Mesodermal cell (in vitro differentiated cells): ENCODE data around the gene CLDN16.

ENCODE experiments used
- H3K27ac ChIP-seq: 2 replicates; pipeline ENCODE4 v1.7.0; 2013; ENCODE audit warnings: mild to moderate bottlenecking, low read depth, low read length, moderate library complexity; ENCODE audit not compliant: severe bottlenecking
- H3K36me3 ChIP-seq: 2 replicates; pipeline ENCODE4 v1.7.1; 2013; ENCODE audit warnings: mild to moderate bottlenecking, low read length, moderate library complexity; ENCODE audit not compliant: control insufficient read depth, insufficient read depth
- H3K4me1 ChIP-seq: one replicate; pipeline ENCODE4 v1.7.1; 2013; ENCODE audit warnings: mild to moderate bottlenecking, low read length; ENCODE audit not compliant: insufficient read depth, control insufficient read depth, poor library complexity, severe bottlenecking
- H3K4me3 ChIP-seq: 2 replicates; pipeline ENCODE4 v1.7.0; 2013; ENCODE audit warnings: low read length, control low read depth, mild to moderate bottlenecking; ENCODE audit not compliant: insufficient read depth, poor library complexity, severe bottlenecking; ENCODE audit errors: extremely low read depth
- H3K9me3 ChIP-seq: 2 replicates; pipeline ENCODE4 v1.7.1; 2013; ENCODE audit warnings: mild to moderate bottlenecking, low read length, moderate library complexity; ENCODE audit not compliant: control insufficient read depth
- WGBS, 2 experiments: methylation state at CpG; one replicate each; pipeline ENCODE4 v1.1.5; 2013; ENCODE audit warnings: missing lambda C conversion rate in 2 of 2; ENCODE audit not compliant: insufficient coverage in 2 of 2; 5-methylcytosine and 5-hydroxymethylcytosine counted together

Gene CLDN16

GRCh38 chr3:190359813-190360212, 28.1 kb upstream of the CLDN16 start:
- no peak overlapping the region for H3K27ac ChIP-seq
- no peak overlapping the region for H3K4me3 ChIP-seq
- H3K9me3 ChIP-seq, result no peaks in the 10 kb centered on the region
- no peaks in the 10 kb centered on the region for H3K36me3 ChIP-seq
- no peaks in the 10 kb centered on the region for H3K4me1 ChIP-seq
- whole genome bisulfite sequencing, 2 experiments, result 93 to 97% methylated on average over 2 of the region's 2 CpGs

GRCh38 chr3:190360228-190360627, 27.7 kb upstream of the CLDN16 start:
- no peaks in the 10 kb centered on the region for H3K4me1 ChIP-seq
- no peak overlapping the region for H3K4me3 ChIP-seq
- no peak overlapping the region for H3K27ac ChIP-seq
- 100% methylated on average over 1 to 2 of the region's 2 CpGs for WGBS, 2 experiments
- no peaks in the 10 kb centered on the region for H3K9me3 ChIP-seq
- no peaks in the 10 kb centered on the region for H3K36me3 ChIP-seq

GRCh38 chr3:190361791-190362190, 26.2 kb upstream of the CLDN16 start:
- H3K27ac ChIP-seq, result no peak overlapping the region
- WGBS, 2 experiments, result 80% methylated on average over 1 of the region's 1 CpG; no CpG with 5 or more reads in 1 of the 2 experiments
- H3K36me3 ChIP-seq, result no peaks in the 10 kb centered on the region
- H3K9me3 ChIP-seq, result no peaks in the 10 kb centered on the region
- no peaks in the 10 kb centered on the region for H3K4me1 ChIP-seq
- no peak overlapping the region for H3K4me3 ChIP-seq

GRCh38 chr3:190362258-190362657, 25.7 kb upstream of the CLDN16 start:
- 35 to 37% methylated on average over 5 to 6 of the region's 9 CpGs for WGBS, 2 experiments

GRCh38 chr3:190366133-190366532, 21.8 kb upstream of the CLDN16 start:
- no peaks in the 10 kb centered on the region for H3K36me3 ChIP-seq
- no peaks in the 10 kb centered on the region for H3K9me3 ChIP-seq
- no peaks in the 10 kb centered on the region for H3K4me1 ChIP-seq
- H3K27ac ChIP-seq, result no peak overlapping the region
- no peak overlapping the region for H3K4me3 ChIP-seq
- no CpG with 5 or more reads among the region's 2 CpGs for WGBS, 2 experiments

More at GRCh38 chr3:190362258-190362657, 25.7 kb upstream of the CLDN16 start:
- no peaks in the 10 kb centered on the region for H3K9me3 ChIP-seq
- H3K4me1 ChIP-seq, result no peaks in the 10 kb centered on the region
- H3K36me3 ChIP-seq, result no peaks in the 10 kb centered on the region
- H3K27ac ChIP-seq, result no peak overlapping the region
- H3K4me3 ChIP-seq, result no peak overlapping the region

GRCh38 chr3:190368881-190369280, 19.1 kb upstream of the CLDN16 start:
- Histone ChIP-seq H3K4me1 (no peaks in the 10 kb centered on the region), H3K27ac (no peak overlapping the region)

GRCh38 chr3:190369668-190370295, 18.2 kb upstream of the CLDN16 start:
- Histone ChIP-seq H3K9me3 (no peaks in the 10 kb centered on the region), H3K4me3 (no peak overlapping the region), H3K27ac (no peak overlapping the region), H3K4me1 (no peaks in the 10 kb centered on the region), H3K36me3 (no peaks in the 10 kb centered on the region)
- WGBS, 2 experiments, result 60 to 86% methylated on average over 1 to 3 of the region's 5 CpGs

More at GRCh38 chr3:190368881-190369280, 19.1 kb upstream of the CLDN16 start:
- Histone ChIP-seq H3K9me3 (no peaks in the 10 kb centered on the region), H3K4me3 (no peak overlapping the region), H3K36me3 (no peaks in the 10 kb centered on the region)

- WGBS, 2 experiments, result 83 to 89% methylated on average over 1 of the region's 2 CpGs
- H3K4me1 ChIP-seq, result no peaks in the 10 kb centered on the region
- no peaks in the 10 kb centered on the region for H3K36me3 ChIP-seq
- no peaks in the 10 kb centered on the region for H3K9me3 ChIP-seq
- no peak overlapping the region for H3K4me3 ChIP-seq
- no peak overlapping the region for H3K27ac ChIP-seq
Measured at GRCh38 chr3:190370369-190370768, 17.6 kb upstream of the CLDN16 start.

- Histone ChIP-seq H3K4me3 (no peak overlapping the region), H3K27ac (no peak overlapping the region), H3K36me3 (no peaks in the 10 kb centered on the region), H3K9me3 (no peaks in the 10 kb centered on the region), H3K4me1 (peaks cover 3% of the 10 kb centered on the region)
- WGBS, 2 experiments, result 100% methylated on average over 1 of the region's 2 CpGs; no CpG with 5 or more reads in 1 of the 2 experiments
Measured at GRCh38 chr3:190371152-190371551, 16.8 kb upstream of the CLDN16 start.

- Histone ChIP-seq H3K4me1 (peaks cover 8% of the 10 kb centered on the region), H3K27ac (no peak overlapping the region), H3K4me3 (no peak overlapping the region), H3K9me3 (no peaks in the 10 kb centered on the region), H3K36me3 (no peaks in the 10 kb centered on the region)
Measured at GRCh38 chr3:190375246-190375645, 12.7 kb upstream of the CLDN16 start.

GRCh38 chr3:190375671-190376070, 12.3 kb upstream of the CLDN16 start:
- Histone ChIP-seq H3K27ac (no peak overlapping the region), H3K9me3 (no peaks in the 10 kb centered on the region), H3K4me1 (peaks cover 8% of the 10 kb centered on the region), H3K36me3 (no peaks in the 10 kb centered on the region), H3K4me3 (no peak overlapping the region)
- WGBS, 2 experiments, result 82 to 92% methylated on average over 2 to 3 of the region's 3 CpGs
